Measurements from ENCODE around the gene LHX4.

LHX4 gene

DNA sequence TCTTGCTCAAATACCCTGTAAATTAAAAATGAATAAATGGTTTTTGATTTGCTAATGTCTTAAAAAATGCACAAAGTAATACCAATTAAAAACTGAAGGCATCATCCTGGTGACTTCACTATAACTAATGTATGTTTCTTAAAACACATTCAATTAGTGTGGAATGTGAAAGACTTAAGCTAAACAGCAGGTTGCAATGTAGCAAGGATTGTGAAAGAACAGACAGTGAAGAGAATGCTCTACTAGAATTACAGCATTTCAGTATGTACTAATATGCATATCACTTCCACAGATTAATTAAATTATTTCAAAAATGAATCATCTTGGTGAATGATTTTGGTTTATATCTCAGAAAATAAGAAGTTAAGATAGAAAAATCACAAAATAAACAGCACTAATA, 56.4 kb downstream of the LHX4 start:
- ATAC-seq: no peak
- TF ChIP-seq ARNTL (CRISPR knock-in tag; IDR thresholded peaks at IDR 0.05; ENCODE audit: borderline replicate concordance, low read depth): no peak

DNA sequence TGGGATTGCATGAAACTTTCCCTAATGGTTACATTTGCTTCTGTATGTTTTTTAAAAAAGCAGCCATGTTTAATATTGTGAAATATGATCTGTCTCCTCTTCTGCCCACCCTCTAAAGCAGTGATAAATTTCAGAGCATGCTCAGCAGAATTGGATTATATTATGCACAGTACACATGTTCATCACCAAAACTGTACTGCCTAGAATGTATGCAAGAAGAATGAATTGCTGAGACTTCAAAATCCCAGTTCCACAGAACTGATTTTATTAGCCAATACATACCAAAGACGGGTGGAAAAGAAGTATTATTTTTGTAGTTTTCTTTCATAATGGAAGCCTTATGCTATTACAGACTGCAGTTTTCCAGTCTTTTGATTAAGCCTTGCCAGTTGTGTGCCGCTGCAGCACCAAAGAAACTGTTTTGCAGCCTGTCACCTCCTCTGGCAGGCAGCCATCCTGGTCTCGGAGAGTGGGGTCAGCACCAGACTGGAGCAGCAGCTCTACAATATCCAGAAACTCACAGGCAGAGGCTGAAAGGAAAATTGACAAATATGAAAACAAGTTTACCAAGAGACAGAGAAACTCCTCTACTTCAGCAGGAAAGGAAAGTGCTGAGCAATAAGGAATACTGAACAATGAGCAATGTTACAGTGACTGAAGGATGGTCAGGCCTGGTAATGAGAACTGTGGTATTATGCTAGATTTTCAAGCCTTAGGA, 58.1 kb downstream of the LHX4 start:
- TF ChIP-seq CSDC2 (CRISPR knock-in tag; IDR thresholded peaks at IDR 0.05) (no peak), ZC3H10 (CRISPR knock-in tag; IDR thresholded peaks at IDR 0.05) (no peak), TOX (CRISPR knock-in tag; IDR thresholded peaks at IDR 0.05; ENCODE audit: borderline replicate concordance) (no peak)
- TF ChIP-seq, protein P1, sequence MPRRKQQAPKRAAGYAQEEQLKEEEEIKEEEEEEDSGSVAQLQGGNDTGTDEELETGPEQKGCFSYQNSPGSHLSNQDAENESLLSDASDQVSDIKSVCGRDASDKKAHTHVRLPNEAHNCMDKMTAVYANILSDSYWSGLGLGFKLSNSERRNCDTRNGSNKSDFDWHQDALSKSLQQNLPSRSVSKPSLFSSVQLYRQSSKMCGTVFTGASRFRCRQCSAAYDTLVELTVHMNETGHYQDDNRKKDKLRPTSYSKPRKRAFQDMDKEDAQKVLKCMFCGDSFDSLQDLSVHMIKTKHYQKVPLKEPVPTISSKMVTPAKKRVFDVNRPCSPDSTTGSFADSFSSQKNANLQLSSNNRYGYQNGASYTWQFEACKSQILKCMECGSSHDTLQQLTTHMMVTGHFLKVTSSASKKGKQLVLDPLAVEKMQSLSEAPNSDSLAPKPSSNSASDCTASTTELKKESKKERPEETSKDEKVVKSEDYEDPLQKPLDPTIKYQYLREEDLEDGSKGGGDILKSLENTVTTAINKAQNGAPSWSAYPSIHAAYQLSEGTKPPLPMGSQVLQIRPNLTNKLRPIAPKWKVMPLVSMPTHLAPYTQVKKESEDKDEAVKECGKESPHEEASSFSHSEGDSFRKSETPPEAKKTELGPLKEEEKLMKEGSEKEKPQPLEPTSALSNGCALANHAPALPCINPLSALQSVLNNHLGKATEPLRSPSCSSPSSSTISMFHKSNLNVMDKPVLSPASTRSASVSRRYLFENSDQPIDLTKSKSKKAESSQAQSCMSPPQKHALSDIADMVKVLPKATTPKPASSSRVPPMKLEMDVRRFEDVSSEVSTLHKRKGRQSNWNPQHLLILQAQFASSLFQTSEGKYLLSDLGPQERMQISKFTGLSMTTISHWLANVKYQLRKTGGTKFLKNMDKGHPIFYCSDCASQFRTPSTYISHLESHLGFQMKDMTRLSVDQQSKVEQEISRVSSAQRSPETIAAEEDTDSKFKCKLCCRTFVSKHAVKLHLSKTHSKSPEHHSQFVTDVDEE (CRISPR knock-in tag; IDR thresholded peaks at IDR 0.05): no peak
- ATAC-seq: no peak; the same call in 2 of the 3 replicates

DNA sequence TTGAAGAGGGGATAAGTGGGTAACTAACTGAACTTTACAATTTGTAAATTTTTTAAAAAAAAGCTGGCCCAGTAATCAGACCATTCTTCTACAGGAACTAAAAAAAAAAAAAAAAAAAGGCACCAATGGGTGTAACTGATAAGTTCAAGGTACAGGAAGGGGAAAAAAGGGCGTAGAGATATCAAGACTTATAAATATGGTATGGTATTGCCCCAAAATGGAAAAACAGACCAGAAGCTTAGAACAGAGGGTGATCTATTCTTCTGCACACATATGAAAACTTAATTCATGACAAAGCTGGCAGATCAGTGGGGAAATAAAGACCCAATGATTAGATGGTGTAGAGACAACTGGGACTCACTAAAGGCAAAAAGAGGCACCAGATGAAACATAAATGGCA, 58.9 kb downstream of the LHX4 start:
- TF ChIP-seq ARNTL (CRISPR knock-in tag; IDR thresholded peaks at IDR 0.05; ENCODE audit: borderline replicate concordance, low read depth): no peak
- no peak for TF ChIP-seq ESRRG (CRISPR knock-in tag; IDR thresholded peaks at IDR 0.05)
- TF ChIP-seq ZNF70 (CRISPR knock-in tag; IDR thresholded peaks at IDR 0.05): no peak
- TF ChIP-seq, protein P2, sequence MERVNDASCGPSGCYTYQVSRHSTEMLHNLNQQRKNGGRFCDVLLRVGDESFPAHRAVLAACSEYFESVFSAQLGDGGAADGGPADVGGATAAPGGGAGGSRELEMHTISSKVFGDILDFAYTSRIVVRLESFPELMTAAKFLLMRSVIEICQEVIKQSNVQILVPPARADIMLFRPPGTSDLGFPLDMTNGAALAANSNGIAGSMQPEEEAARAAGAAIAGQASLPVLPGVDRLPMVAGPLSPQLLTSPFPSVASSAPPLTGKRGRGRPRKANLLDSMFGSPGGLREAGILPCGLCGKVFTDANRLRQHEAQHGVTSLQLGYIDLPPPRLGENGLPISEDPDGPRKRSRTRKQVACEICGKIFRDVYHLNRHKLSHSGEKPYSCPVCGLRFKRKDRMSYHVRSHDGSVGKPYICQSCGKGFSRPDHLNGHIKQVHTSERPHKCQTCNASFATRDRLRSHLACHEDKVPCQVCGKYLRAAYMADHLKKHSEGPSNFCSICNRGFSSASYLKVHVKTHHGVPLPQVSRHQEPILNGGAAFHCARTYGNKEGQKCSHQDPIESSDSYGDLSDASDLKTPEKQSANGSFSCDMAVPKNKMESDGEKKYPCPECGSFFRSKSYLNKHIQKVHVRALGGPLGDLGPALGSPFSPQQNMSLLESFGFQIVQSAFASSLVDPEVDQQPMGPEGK (CRISPR knock-in tag; IDR thresholded peaks at IDR 0.05; ENCODE audit: borderline replicate concordance): no peak
- TF ChIP-seq, protein P3, sequence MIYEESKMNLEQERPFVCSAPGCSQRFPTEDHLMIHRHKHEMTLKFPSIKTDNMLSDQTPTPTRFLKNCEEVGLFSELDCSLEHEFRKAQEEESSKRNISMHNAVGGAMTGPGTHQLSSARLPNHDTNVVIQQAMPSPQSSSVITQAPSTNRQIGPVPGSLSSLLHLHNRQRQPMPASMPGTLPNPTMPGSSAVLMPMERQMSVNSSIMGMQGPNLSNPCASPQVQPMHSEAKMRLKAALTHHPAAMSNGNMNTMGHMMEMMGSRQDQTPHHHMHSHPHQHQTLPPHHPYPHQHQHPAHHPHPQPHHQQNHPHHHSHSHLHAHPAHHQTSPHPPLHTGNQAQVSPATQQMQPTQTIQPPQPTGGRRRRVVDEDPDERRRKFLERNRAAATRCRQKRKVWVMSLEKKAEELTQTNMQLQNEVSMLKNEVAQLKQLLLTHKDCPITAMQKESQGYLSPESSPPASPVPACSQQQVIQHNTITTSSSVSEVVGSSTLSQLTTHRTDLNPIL (CRISPR knock-in tag; IDR thresholded peaks at IDR 0.05; ENCODE audit: low read depth): no peak
- TF ChIP-seq ZFP3 (CRISPR knock-in tag; IDR thresholded peaks at IDR 0.05): no peak
- no peak for TF ChIP-seq ISL1 (CRISPR knock-in tag; IDR thresholded peaks at IDR 0.05)
- TF ChIP-seq ZFP30 (CRISPR knock-in tag; IDR thresholded peaks at IDR 0.05): no peak
- TF ChIP-seq SNAI2 (CRISPR knock-in tag; IDR thresholded peaks at IDR 0.05): no peak
- TF ChIP-seq TOX (CRISPR knock-in tag; IDR thresholded peaks at IDR 0.05; ENCODE audit: borderline replicate concordance): no peak
- no peak for TF ChIP-seq ZC3H10 (CRISPR knock-in tag; IDR thresholded peaks at IDR 0.05)
- no peak for TF ChIP-seq ZNF8 (CRISPR knock-in tag; IDR thresholded peaks at IDR 0.05)
- TF ChIP-seq GLIS3 (CRISPR knock-in tag; IDR thresholded peaks at IDR 0.05): no peak
- no peak for TF ChIP-seq BACH2 (CRISPR knock-in tag; IDR thresholded peaks at IDR 0.05; ENCODE audit: borderline replicate concordance)
- TF ChIP-seq, protein P1 (CRISPR knock-in tag; IDR thresholded peaks at IDR 0.05): no peak
- TF ChIP-seq, protein P4, sequence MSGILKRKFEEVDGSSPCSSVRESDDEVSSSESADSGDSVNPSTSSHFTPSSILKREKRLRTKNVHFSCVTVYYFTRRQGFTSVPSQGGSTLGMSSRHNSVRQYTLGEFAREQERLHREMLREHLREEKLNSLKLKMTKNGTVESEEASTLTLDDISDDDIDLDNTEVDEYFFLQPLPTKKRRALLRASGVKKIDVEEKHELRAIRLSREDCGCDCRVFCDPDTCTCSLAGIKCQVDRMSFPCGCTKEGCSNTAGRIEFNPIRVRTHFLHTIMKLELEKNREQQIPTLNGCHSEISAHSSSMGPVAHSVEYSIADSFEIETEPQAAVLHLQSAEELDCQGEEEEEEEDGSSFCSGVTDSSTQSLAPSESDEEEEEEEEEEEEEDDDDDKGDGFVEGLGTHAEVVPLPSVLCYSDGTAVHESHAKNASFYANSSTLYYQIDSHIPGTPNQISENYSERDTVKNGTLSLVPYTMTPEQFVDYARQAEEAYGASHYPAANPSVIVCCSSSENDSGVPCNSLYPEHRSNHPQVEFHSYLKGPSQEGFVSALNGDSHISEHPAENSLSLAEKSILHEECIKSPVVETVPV (CRISPR knock-in tag; IDR thresholded peaks at IDR 0.05): no peak
- no peak for TF ChIP-seq OSR1 (CRISPR knock-in tag; IDR thresholded peaks at IDR 0.05)
- TF ChIP-seq CSDC2 (CRISPR knock-in tag; IDR thresholded peaks at IDR 0.05): no peak
- ATAC-seq: no peak
